ENCODE data around the gene FOXJ2. TPM values are rescaled to one million over a fixed set of nuclear protein-coding genes. Genes with fewer than 3 reads are reported as not detected.

The FOXJ2 gene
- total RNA-seq, 1 experiment from 2014 or later: 5.5 TPM

DNA sequence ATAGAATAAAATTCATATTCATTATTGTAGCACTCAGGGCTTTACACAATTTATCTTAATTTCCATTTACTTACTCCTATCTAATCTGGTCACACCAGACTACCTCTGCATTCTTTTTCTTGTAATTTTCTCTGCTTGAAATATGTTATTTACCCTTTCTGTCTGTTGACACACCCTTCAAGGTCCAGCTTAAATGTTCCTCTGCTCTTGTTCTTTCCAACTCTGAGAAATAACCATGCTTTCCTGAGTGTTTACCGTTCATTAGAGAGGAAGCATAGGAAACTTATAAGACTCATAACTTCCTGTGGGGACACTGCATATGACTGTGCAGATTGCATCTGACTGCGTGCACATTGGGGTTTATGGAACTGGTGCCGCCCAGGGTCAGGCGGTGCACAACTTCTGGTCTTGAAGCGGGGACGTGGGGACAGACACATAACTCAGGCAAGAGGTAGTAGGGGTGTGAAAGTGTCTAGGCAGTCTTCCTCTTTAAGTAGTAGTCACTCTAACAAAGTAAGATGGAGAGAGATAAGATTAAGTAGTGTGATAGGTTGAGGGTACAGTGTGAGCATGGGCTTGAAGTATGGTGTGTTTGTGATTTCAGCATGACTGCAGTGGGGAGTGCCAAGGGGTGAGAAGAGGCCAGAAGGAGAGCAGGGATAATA lies 42.6 kb upstream of the FOXJ2 start:
- Histone ChIP-seq H3K79me2 (ENCODE audit: insufficient read depth, low read length) (no peaks in the 10 kb centered on the region), H3T11ph (ENCODE audit: low read length) (no peak overlapping the region), H4K5ac (ENCODE audit: insufficient read length, low read depth, low read length) (no peak overlapping the region), H2BK20ac (ENCODE audit: low read depth, low read length, poor library complexity, severe bottlenecking) (no peak overlapping the region), H2BK120ac (ENCODE audit: low read depth, low read length, poor library complexity, severe bottlenecking) (no peak overlapping the region), H3K23me2 (ENCODE audit: insufficient read length, low read depth, low read length, poor library complexity, severe bottlenecking) (no peaks in the 10 kb centered on the region), H2BK15ac (ENCODE audit: low read depth, low read length) (no peak overlapping the region), H2BK5ac (ENCODE audit: insufficient read length, low read length) (no peak overlapping the region), H2BK12ac (ENCODE audit: insufficient read length, low read depth, low read length) (no peak overlapping the region), H3K9me3 (ENCODE audit: control insufficient read depth, low read depth, low read length) (no peaks in the 10 kb centered on the region), H3K4me2 (ENCODE audit: insufficient read depth, insufficient read length, low read length) (no peak overlapping the region), H3K56ac (ENCODE audit: insufficient read length, low read depth, low read length) (no peak overlapping the region), H3K4me1 (ENCODE audit: insufficient read depth, low read length) (peaks cover 3% of the 10 kb centered on the region; the same call in 1 of the 2 replicates), H3K4ac (ENCODE audit: low read depth, low read length) (no peak overlapping the region), H3K27me3 (ENCODE audit: insufficient read depth, low read length) (no peaks in the 10 kb centered on the region), H2AFZ (ENCODE audit: low read length) (no peak overlapping the region), H3K23ac (ENCODE audit: insufficient read length, low read depth, low read length) (no peak overlapping the region), H3K14ac (ENCODE audit: insufficient read depth, low read length) (no peak overlapping the region), H3K79me1 (ENCODE audit: insufficient read depth, low read depth, low read length, poor library complexity, severe bottlenecking) (no peaks in the 10 kb centered on the region), H3K27ac (ENCODE audit: insufficient read length, low read depth, low read length) (no peak overlapping the region), H2AK5ac (ENCODE audit: insufficient read length, low read length) (no peak overlapping the region), H4K91ac (ENCODE audit: insufficient read length, low read depth, low read length) (no peak overlapping the region), H4K20me1 (ENCODE audit: control insufficient read depth, insufficient read depth, insufficient read length) (no peaks in the 10 kb centered on the region), H3K9ac (ENCODE audit: extremely low read depth, insufficient read length, low read length) (no peak overlapping the region), H4K8ac (replicated peaks; ENCODE audit: insufficient read length, low read depth, low read length) (no peak overlapping the region), H3K18ac (ENCODE audit: insufficient read length, low read depth, low read length) (no peak overlapping the region)
- Mint-ChIP-seq H3K4me1 (peaks cover 5 to 11% of the 10 kb centered on the region in 2 experiments; a peak in 3 of 4 replicates), H3K9me3 (no peaks in the 10 kb centered on the region), H3K27me3 (ENCODE audit: low read depth) (no peaks in the 10 kb centered on the region), H3K36me3 (ENCODE audit: insufficient read depth in 1 of 3, low read depth in 3 of 3) (no peaks in the 10 kb centered on the region), H3K4me3 (no peak overlapping the region), H3K27ac (no peak overlapping the region; a peak in 1 of 7 replicates)
- DNase-seq: no peak
- WGBS (ENCODE audit: extremely low coverage, insufficient read length, low lambda C conversion rate): no CpG with 5 or more reads among the region's 6 CpGs
- TF ChIP-seq, protein P1, sequence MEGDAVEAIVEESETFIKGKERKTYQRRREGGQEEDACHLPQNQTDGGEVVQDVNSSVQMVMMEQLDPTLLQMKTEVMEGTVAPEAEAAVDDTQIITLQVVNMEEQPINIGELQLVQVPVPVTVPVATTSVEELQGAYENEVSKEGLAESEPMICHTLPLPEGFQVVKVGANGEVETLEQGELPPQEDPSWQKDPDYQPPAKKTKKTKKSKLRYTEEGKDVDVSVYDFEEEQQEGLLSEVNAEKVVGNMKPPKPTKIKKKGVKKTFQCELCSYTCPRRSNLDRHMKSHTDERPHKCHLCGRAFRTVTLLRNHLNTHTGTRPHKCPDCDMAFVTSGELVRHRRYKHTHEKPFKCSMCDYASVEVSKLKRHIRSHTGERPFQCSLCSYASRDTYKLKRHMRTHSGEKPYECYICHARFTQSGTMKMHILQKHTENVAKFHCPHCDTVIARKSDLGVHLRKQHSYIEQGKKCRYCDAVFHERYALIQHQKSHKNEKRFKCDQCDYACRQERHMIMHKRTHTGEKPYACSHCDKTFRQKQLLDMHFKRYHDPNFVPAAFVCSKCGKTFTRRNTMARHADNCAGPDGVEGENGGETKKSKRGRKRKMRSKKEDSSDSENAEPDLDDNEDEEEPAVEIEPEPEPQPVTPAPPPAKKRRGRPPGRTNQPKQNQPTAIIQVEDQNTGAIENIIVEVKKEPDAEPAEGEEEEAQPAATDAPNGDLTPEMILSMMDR (conservative IDR thresholded peaks at IDR 0.05): no peak

Data from H9 (cell line).